Stomach smooth muscle (tissue), 2 donors: ENCODE measurements around the gene PCNT.

Experiments
- H3K27ac ChIP-seq: one replicate; pipeline ENCODE4 v1.7.0; 2013; ENCODE audit warnings: mild to moderate bottlenecking, low read length, inconsistent platforms
- H3K27me3 ChIP-seq, 2 donors: one replicate each; pipeline ENCODE4 v1.7.0; 2013; ENCODE audit warnings: low read length in 2 of 2; ENCODE audit not compliant: insufficient read depth in 2 of 2, control insufficient read depth in 1 of 2
- H3K36me3 ChIP-seq, 2 donors: one replicate each; pipeline ENCODE4 v1.7.0; 2013; ENCODE audit warnings: low read length in 2 of 2; ENCODE audit not compliant: control insufficient read depth in 2 of 2, insufficient read depth in 2 of 2
- H3K4me1 ChIP-seq: one replicate; pipeline ENCODE4 v1.7.0; 2013; ENCODE audit warnings: low read length; ENCODE audit not compliant: control insufficient read depth, insufficient read depth
- H3K4me3 ChIP-seq, 2 donors: one replicate each; pipeline ENCODE4 v1.7.0; 2013; ENCODE audit warnings: low read length in 2 of 2
- H3K9ac ChIP-seq, 2 donors: one replicate each; pipeline ENCODE4 v1.7.0; 2013; ENCODE audit warnings: low read length in 2 of 2, mild to moderate bottlenecking in 1 of 2
- H3K9me3 ChIP-seq, 2 donors: one replicate each; pipeline ENCODE4 v1.7.0; 2013; ENCODE audit warnings: low read length in 2 of 2; ENCODE audit not compliant: control insufficient read depth in 2 of 2
- donor health status: healthy.
- donor health status: Pancreatic carcinoma.

The PCNT gene

DNA sequence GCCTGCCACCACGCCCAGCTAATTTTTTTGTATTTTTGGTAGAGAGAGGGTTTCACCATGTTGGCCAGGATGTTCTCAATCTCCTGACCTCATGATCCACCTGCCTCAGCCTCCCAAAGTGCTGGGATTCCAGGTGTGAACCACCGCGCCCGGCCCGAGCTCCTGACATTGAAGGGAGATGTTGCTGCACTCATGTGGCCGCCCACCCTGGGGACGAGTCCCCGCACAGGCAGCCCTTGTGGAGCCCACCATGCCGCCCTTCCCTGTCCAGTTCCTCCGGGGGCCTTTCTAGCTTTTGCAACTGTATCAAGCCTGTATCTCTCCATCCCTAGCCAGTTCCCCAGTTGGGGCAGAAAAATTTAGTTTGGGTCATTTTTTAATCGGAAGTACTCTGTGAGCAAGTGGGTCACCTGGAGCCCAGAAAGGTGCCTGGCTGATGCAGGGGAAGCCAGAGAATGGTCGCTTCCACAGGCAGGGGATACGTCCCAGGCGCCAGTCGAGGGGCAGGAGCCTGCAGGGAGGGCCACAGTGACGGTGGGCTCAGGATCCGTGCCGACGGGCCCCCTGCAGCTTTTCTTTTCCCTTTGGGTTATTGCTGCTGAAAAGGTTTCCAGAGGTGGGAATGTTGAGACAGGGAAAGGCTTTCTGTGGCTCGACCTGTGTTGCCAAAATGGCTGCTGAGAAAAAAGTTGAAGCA is 20.4 kb downstream of the PCNT start:
- Histone ChIP-seq H3K4me1 (no peaks in the 10 kb centered on the region), H3K4me3 (no peak overlapping the region), H3K27ac (no peak overlapping the region), H3K9ac (no peak overlapping the region), H3K27me3 (no peaks in the 10 kb centered on the region), H3K36me3 (peaks cover 26 to 36% of the 10 kb centered on the region in 2 donors), H3K9me3 (no peaks in the 10 kb centered on the region)

DNA sequence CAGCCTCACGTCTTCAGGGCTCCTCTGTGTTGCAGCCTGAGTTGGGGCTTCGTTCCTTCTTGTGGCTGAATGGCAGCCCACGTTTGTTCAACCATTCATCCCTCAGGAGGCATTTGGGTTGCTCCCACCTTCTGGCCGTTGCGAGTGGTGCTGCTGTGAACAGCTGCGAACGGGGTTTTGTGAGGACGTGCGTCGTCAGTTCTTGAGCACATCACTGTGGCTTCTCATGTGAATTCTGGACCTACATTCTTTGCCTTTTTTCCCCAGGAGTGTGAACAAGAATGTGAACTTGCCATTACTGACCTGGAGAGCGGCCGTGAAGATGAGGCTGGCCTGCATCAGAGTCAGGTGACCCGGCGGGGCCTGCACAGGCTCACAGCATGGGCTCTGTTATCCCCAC is 21.9 kb downstream of the PCNT start:
- no peak overlapping the region for H3K4me3 ChIP-seq
- H3K9ac ChIP-seq: no peak overlapping the region
- peaks cover 38 to 43% of the 10 kb centered on the region in 2 donors for H3K36me3 ChIP-seq
- H3K9me3 ChIP-seq: no peaks in the 10 kb centered on the region
- no peaks in the 10 kb centered on the region for H3K27me3 ChIP-seq
- H3K27ac ChIP-seq: no peak overlapping the region
- no peaks in the 10 kb centered on the region for H3K4me1 ChIP-seq

DNA sequence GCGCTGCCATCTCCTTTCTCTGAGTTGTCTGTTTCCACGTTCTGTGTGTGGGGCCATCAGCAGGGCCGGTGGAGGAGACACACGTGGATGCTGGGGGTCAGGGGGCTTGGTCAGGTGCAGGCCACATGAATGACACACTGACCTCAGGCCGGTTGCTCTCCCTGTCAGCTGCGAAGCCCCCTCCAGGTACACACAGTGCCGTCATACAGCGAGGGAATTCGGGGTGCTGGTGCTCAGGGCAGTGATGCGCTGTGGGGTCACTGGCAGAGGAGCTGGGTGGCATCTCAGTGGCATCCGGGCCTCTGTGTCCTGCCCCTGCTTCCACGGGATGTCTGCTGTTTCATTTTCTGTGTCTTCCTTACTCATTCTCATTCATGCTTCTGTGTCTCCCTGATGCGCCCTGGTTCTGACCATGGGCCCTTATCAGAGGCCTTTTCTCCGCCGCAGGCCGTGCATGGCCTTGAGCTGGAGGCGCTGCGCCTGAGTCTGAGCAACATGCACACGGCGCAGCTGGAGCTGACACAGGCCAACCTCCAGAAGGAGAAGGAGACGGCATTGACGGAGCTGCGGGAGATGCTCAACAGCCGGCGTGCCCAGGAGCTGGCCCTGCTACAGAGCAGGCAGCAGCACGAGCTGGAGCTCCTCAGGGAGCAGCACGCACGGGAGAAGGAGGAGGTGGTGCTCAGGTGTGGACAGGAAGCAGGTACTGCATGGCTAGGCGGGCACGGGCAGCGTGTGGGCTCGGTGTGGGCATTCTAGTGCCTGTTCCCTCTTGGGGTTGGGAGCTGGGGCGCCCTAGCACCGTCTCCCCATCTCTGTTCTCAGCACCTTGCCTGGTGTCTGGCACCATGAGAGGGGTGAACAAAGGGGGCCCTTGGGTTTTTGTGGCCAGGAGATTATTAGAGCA is 22.6 kb downstream of the PCNT start:
- H3K36me3 ChIP-seq: peaks cover 45 to 47% of the 10 kb centered on the region in 2 donors
- no peaks in the 10 kb centered on the region for H3K9me3 ChIP-seq
- no peak overlapping the region for H3K9ac ChIP-seq
- H3K4me3 ChIP-seq: no peak overlapping the region
- H3K27ac ChIP-seq: no peak overlapping the region
- no peaks in the 10 kb centered on the region for H3K4me1 ChIP-seq
- no peaks in the 10 kb centered on the region for H3K27me3 ChIP-seq

DNA sequence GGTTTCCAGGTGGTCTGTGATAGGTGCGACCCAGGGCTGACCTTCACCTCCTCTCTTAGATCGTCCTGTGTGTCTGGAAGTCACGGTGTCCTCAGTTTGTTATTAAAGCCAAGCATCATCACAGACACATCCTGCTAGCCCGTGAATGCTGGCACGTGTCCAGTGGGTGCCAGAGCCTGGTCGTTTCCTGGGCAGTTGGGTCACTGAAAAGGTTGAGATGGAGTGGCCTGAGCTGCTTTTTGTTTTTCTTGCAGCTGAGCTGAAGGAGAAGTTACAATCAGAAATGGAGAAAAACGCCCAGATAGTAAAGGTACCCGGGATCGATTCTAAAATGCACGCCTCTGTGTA is 23.2 kb downstream of the PCNT start:
- H3K4me3 ChIP-seq: no peak overlapping the region
- no peak overlapping the region for H3K9ac ChIP-seq
- no peaks in the 10 kb centered on the region for H3K4me1 ChIP-seq
- H3K36me3 ChIP-seq: peaks cover 51% of the 10 kb centered on the region in 2 donors
- H3K9me3 ChIP-seq: no peaks in the 10 kb centered on the region
- no peak overlapping the region for H3K27ac ChIP-seq
- H3K27me3 ChIP-seq: no peaks in the 10 kb centered on the region

DNA sequence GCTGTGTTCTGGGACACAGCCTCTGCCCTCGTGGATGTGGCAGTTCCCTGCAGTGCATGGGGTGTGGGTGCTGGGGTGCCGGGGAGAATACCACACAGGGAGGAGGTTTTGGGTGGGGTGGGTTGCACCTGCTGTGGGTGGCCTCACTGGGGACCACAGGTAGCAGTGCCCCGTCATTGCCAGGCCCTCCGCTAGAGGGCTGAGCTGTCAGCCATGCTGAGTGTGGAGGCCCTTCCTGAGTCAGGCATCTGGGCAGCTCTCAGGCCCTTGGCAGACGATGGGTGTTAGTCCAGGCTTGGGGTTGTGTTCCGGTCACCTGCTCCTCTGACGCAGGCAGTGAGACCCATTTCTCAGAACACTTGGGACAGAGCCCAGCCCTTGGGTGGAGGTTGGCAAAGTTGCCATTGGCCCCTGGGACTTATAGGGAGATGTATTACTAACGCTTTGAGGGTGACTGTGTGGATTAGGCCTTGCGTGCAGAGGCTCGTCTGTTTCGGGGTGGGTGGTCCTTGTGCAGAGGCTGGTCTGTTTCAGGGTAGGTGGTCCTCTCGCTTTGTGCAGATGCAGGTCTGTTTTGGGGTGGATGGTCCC is 23.9 kb downstream of the PCNT start:
- no peaks in the 10 kb centered on the region for H3K4me1 ChIP-seq
- H3K4me3 ChIP-seq: no peak overlapping the region
- H3K9me3 ChIP-seq: no peaks in the 10 kb centered on the region
- H3K9ac ChIP-seq: no peak overlapping the region
- no peaks in the 10 kb centered on the region for H3K27me3 ChIP-seq
- no peak overlapping the region for H3K27ac ChIP-seq
- peaks cover 56 to 58% of the 10 kb centered on the region in 2 donors for H3K36me3 ChIP-seq

- no peaks in the 10 kb centered on the region for H3K9me3 ChIP-seq
- no peaks in the 10 kb centered on the region for H3K4me1 ChIP-seq
- no peak overlapping the region for H3K27ac ChIP-seq
- no peaks in the 10 kb centered on the region for H3K27me3 ChIP-seq
- H3K4me3 ChIP-seq: no peak overlapping the region
- peaks cover 70 to 72% of the 10 kb centered on the region in 2 donors for H3K36me3 ChIP-seq
- no peak overlapping the region for H3K9ac ChIP-seq
Measured at GRCh38 chr21:46349134-46349760, 25.3 kb downstream of the PCNT start.

DNA sequence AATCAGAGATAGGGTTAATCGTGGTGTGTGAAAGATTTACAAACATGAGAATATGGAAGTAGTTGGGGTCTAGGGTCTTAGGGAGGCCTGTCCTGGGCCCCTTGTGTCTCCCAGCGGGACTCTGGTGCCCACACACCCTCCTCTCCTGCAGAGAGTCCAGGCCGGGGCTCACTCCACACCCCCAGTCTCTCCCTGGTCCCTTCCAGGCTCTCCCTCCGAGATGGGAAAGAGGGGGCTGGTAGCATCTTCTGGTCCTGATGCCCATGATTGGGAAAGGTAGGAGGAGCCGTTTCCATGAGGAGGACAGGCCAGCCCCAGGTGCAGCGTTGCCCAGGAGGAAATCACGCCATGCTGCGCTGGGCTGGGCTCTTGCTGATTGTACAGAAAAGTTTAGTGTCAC is 26.6 kb downstream of the PCNT start:
- no peaks in the 10 kb centered on the region for H3K27me3 ChIP-seq
- H3K36me3 ChIP-seq: peaks cover 77 to 78% of the 10 kb centered on the region in 2 donors
- no peak overlapping the region for H3K27ac ChIP-seq
- H3K9me3 ChIP-seq: no peaks in the 10 kb centered on the region
- H3K4me3 ChIP-seq: no peak overlapping the region
- H3K4me1 ChIP-seq: no peaks in the 10 kb centered on the region
- no peak overlapping the region for H3K9ac ChIP-seq

DNA sequence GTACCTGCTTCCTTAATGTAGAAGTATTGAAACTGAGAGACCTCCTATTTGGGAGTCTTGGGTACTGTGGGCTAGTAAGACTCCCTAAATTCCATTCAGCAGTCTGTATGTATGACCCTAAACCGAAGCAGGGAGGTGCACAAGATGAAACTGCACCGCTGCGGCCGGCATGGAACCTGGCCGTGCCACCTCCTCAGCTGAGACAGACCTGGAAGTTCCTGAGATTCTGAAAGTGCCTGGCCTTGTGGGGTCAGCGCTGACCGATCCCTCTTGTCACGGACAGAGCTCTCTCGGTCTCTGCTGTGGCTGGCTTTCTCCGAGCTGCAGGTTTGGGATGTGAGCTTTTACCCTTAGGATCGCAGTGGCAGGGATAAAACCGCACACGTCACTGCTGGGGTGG is 27.0 kb downstream of the PCNT start:
- no peak overlapping the region for H3K4me3 ChIP-seq
- no peak overlapping the region for H3K27ac ChIP-seq
- H3K36me3 ChIP-seq: peaks cover 76 to 78% of the 10 kb centered on the region in 2 donors
- no peak overlapping the region for H3K9ac ChIP-seq
- no peaks in the 10 kb centered on the region for H3K9me3 ChIP-seq
- H3K27me3 ChIP-seq: no peaks in the 10 kb centered on the region
- H3K4me1 ChIP-seq: no peaks in the 10 kb centered on the region

DNA sequence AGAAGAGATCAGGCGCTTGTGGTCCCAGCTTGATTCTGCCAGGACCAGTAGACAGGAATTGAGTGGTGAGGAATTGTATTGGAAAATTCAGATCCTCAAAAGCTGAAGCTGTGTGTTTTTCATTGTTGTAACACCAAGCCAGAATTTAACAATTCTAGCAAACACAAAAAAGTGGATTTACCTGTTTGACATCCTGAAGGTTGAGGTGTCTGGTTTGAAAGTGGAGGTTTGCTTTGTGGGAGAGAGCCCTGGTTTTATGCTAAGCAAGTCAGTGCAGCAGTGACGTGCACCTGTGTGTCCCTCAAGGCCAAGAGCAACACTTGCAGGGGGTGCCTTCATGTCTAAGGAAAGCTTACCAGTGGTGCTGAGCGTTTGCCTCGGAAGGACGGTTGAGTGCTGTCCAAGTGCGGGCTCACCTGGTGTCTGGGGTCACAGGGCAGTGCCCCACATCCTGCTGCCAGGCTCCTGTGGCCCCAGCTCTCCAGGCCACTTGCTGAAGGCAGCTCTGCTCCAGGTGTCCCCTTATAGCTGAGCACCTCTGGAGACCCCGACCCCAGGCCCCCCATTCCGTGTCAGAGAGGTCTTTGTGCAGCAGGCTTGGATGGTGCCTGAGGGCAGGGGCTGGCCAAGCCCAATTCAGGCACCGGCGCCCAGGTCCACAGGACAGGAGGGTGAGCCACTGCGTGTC is 27.7 kb downstream of the PCNT start:
- Histone ChIP-seq H3K27me3 (no peaks in the 10 kb centered on the region), H3K4me3 (no peak overlapping the region), H3K4me1 (no peaks in the 10 kb centered on the region), H3K36me3 (peaks cover 71 to 76% of the 10 kb centered on the region in 2 donors), H3K27ac (no peak overlapping the region), H3K9ac (no peak overlapping the region), H3K9me3 (no peaks in the 10 kb centered on the region)

DNA sequence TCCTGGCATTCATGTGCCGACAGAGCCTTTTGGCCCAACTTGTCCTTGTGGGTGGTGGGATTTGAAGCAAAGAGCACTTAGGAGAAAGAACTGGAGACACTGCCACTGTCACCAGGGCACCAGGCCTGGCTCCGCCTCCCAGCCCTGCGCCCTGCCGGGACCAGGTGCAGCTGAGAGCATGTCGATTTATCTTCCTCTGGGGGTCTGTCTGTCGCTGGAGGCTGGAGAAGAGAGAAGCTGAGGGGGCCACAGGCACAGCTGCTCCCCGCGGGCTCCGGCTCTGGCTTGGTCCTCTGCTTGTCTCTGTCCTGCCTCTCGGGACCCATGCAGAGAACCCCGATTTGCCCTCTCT is 28.2 kb downstream of the PCNT start:
- Histone ChIP-seq H3K4me3 (no peak overlapping the region), H3K9me3 (no peaks in the 10 kb centered on the region), H3K27ac (no peak overlapping the region), H3K36me3 (peaks cover 71 to 75% of the 10 kb centered on the region in 2 donors), H3K4me1 (no peaks in the 10 kb centered on the region), H3K27me3 (no peaks in the 10 kb centered on the region), H3K9ac (no peak overlapping the region)
